B cell (primary cell): ENCODE measurements around the gene PRKCB.

Source experiments
- CTCF ChIP-seq: fragments of 200-600 bp; IDR thresholded peaks from one replicate; pipeline ENCODE4 v1.8.0; 2022; ENCODE audit warnings: antibody characterized with exemption, mild to moderate bottlenecking
- EZH2 ChIP-seq: IDR thresholded peaks from 2 replicates; pipeline ENCODE4 v1.6.1; 2012; ENCODE audit warnings: borderline replicate concordance, low read depth, mild to moderate bottlenecking, moderate library complexity, low read length; ENCODE audit not compliant: insufficient read depth, poor library complexity, severe bottlenecking

- TF ChIP-seq CTCF (no peak), EZH2 (no peak)
Measured at GRCh38 chr16:23959072-23959751, 123.4 kb downstream of the PRKCB start.
